ENCODE results near the gene PRAMEF13.
"Not testable (repeated sequence)": the region's sequence is repeated elsewhere in the genome, so short reads cannot be mapped to it uniquely, and the experiment has no call there.

GRCh38 chr1:13232056-13232455, 30.8 kb upstream of the PRAMEF13 start:
- not testable (repeated sequence) for TF ChIP-seq CTCF (IDR thresholded peaks at IDR 0.05; ENCODE audit: low read depth, low read length, poor library complexity, severe bottlenecking); EZH2phosphoT487 (IDR thresholded peaks at IDR 0.05; ENCODE audit: borderline replicate concordance, low read length)

Data from DOHH2 (cell line).